NCI-H2081 (cell line): Measurements from ENCODE around the gene DPP3.
A peak's percentile ranks its signal among the peaks of the same experiment; 100 is the strongest.
"Not testable (repeated sequence)": the region's sequence is repeated elsewhere in the genome, so short reads cannot be mapped to it uniquely, and the experiment has no call there.

Experiments
- DNase-seq, 2 experiments: peaks; one replicate each; lab custom pipeline; 2025; lab: John Stamatoyannopoulos, UW

Gene DPP3

GRCh38 chr11:66532784-66533183 is 52.5 kb downstream of the DPP3 start:
- DNase-seq, result no peak

GRCh38 chr11:66539170-66539869 is 59.1 kb downstream of the DPP3 start:
- DNase-seq, result no peak

GRCh38 chr11:66539870-66540213 is 59.6 kb downstream of the DPP3 start:
- no peak for DNase-seq

GRCh38 chr11:66540598-66540997 is 60.4 kb downstream of the DPP3 start:
- not testable (repeated sequence) for DNase-seq

GRCh38 chr11:66541892-66542291 is 61.7 kb downstream of the DPP3 start:
- DNase-seq, result no peak

- no peak for DNase-seq
These were observed 62.1 kb downstream of the DPP3 start for GRCh38 chr11:66542362-66542761.

- DNase-seq, result no peak
These were observed 63.3 kb downstream of the DPP3 start for GRCh38 chr11:66543263-66544107.

GRCh38 chr11:66544952-66545351 is 64.7 kb downstream of the DPP3 start:
- DNase-seq, result not testable (repeated sequence)

- peak; percentile 94 to 95 for DNase-seq
These were observed 65.6 kb downstream of the DPP3 start, which contains the start of gene ZDHHC24 for GRCh38 chr11:66545701-66546367. Gene ZDHHC24 (minus strand): TSS chr11:66546048. CDS start chr11:66546003, 45 bp downstream.

- DNase-seq, result no peak
These were observed 66.2 kb downstream of the DPP3 start, which contains the start of gene ACTN3 for GRCh38 chr11:66546368-66546965. Gene ACTN3 (plus strand): TSS chr11:66546903. CDS start chr11:66546938, 35 bp downstream.

GRCh38 chr11:66546966-66547661 is 66.9 kb downstream of the DPP3 start:
- no peak for DNase-seq

GRCh38 chr11:66547662-66548009 is 67.4 kb downstream of the DPP3 start:
- no peak for DNase-seq

- DNase-seq, result no peak
These were observed 67.8 kb downstream of the DPP3 start for GRCh38 chr11:66548041-66548440.

GRCh38 chr11:66548774-66549630 is 68.8 kb downstream of the DPP3 start:
- DNase-seq, result no peak

GRCh38 chr11:66549696-66550095 is 69.5 kb downstream of the DPP3 start:
- DNase-seq, result no peak

- no peak for DNase-seq
These were observed 70.7 kb downstream of the DPP3 start for GRCh38 chr11:66550887-66551286.

GRCh38 chr11:66554602-66555001 is 74.4 kb downstream of the DPP3 start:
- no peak for DNase-seq

GRCh38 chr11:66555416-66555815 is 75.2 kb downstream of the DPP3 start:
- no peak for DNase-seq

GRCh38 chr11:66556086-66556485 is 75.9 kb downstream of the DPP3 start:
- DNase-seq, result no peak

GRCh38 chr11:66557733-66558326 is 77.6 kb downstream of the DPP3 start:
- DNase-seq, result no peak
